MG63 (cell line): ENCODE measurements around the gene REN. TPM values are rescaled to one million over a fixed set of nuclear protein-coding genes. Genes with fewer than 3 reads are reported as not detected.

Experiments used
- DNase-seq: peaks from one replicate; pipeline ENCODE4 v3.0.0-alpha.2; 2020
- H3K27me3 ChIP-seq: fragments of 250-450 bp; sonication (Bioruptor Pico); 2 replicates; pipeline ENCODE4 v1.5.1; 2020; ENCODE audit warnings: mild to moderate bottlenecking, moderate library complexity
- H3K36me3 ChIP-seq: fragments of 250-450 bp; sonication (Bioruptor Pico); 2 replicates; pipeline ENCODE4 v1.5.1; 2020; ENCODE audit warnings: mild to moderate bottlenecking, moderate library complexity
- H3K4me3 ChIP-seq: fragments of 250-450 bp; sonication (Bioruptor Pico); 2 replicates; pipeline ENCODE4 v1.5.1; 2020; ENCODE audit warnings: mild to moderate bottlenecking, moderate library complexity
- H3K9me3 ChIP-seq: fragments of 250-450 bp; sonication (Bioruptor Pico); 2 replicates; pipeline ENCODE4 v1.5.1; 2020; ENCODE audit warnings: mild to moderate bottlenecking, moderate library complexity
- total RNA-seq: library from RNA; depleted of rRNA; stranded (reverse); fragments of >200 nt; shearing (Covaris generic); gene quantifications from 2 replicates; pipeline ENCODE4 v1.2.3, GENCODE V29; 2014; ENCODE audit warnings: low replicate concordance

Gene REN
- total RNA-seq, 1 experiment from 2014 or later = not detected

DNA sequence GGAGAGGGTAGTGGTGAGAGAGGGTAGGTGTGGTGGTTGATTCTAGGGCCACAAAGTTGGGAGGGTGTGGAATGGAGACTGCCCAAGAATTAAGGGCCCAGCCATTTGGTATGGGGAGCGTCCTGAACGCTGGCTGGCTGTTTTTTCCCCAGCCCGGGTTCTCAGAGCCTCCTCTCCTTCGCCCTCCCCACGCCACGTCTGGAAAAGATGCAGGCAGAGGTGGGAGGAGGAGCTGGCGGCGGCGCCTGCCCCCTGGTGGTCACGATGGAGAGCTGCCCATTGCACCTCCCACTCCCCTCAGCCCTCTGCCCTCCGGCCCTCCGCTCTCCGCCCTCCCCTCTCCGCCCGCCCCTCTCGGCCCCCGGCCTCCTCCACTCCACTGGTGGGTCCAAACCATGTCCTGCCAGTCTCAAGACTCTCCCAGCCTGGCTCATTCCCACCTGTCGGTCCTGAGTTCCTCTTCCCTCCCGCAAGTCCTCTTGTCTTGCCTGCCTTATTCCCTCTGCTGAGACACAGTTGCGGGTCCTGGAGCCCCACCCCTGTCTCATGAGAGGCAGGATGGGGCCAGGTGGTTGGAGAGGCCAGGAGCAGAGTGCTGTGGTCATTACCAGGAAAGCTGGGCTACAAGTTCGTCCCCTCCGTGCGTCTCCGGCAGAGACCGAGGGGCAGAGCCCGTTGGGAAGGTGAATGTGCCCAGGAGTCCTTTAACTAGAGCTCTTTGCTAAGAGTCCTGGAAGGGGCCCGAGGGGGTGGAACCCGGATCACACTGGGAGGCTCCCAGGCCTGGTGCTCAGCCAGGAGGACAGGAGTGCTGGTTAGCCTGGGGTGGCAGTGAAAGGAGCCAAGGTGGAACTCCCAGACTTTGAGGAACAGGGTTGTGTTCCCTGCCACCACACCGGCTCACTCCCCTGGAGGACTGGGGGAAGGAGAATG, 36.9 kb downstream of the REN start:
- peak; percentile 60 for DNase-seq
- H3K27me3 ChIP-seq = no peaks in the 10 kb centered on the region
- H3K9me3 ChIP-seq = no peaks in the 10 kb centered on the region
- no peaks in the 10 kb centered on the region for H3K36me3 ChIP-seq
- no peak overlapping the region for H3K4me3 ChIP-seq

DNA sequence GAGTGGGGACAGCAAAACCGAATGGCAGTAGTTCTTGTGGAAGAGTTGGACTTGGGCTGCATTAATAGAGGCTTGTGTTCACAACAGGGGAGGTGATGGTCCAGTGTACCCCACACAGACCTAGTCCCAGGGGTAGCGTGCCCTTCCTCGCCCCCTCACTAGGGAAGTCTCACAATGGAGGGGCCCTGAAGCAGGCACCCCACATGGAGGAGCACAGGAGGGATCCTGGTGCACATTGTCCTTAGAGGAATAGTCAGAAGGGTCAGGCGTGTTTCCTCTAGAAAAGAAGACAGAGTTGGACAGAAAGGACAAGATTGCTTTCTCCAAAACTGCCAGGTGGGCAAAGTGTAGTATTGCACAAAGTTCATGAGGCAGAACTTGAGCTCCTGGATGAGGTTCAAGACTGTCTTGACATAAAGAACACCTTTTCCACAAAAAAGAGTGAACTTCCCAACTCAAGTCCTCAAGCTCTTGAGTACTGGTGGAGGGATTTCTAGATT, 37.6 kb downstream of the REN start:
- Histone ChIP-seq H3K4me3 (no peak overlapping the region), H3K9me3 (no peaks in the 10 kb centered on the region), H3K36me3 (no peaks in the 10 kb centered on the region), H3K27me3 (no peaks in the 10 kb centered on the region)
- DNase-seq = no peak

DNA sequence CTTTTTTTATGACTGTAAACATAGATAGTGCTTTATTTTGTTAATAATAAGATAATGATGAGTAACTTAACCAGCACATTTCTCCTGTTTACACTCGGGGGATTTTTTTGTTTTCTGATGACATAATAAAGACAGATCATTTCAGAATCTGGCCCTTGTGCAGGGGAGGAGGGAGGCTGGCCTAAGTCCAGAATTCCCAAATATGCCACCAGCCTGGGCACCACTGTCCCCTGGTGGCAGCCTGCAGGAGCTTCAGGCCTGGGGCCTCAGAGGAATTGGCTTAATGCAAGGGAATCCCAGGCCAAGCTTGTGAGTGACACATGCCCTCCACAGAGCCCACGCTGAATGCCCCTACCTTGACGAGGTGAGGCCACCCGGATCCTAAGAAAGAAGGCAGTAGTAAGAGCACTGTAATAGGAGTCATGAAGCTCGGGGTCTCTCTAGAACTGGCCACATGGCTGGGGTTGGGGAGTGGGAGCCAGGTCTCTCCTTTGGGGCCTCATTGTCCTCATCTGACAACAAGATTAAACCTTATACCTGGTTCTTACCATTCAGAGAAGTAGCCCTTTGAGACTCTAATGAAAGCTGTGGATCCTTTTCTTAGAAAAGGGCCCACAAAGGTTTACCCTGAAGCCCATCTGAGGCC, 38.4 kb downstream of the REN start:
- Histone ChIP-seq H3K9me3 (no peaks in the 10 kb centered on the region), H3K27me3 (no peaks in the 10 kb centered on the region), H3K36me3 (no peaks in the 10 kb centered on the region), H3K4me3 (no peak overlapping the region)
- peak; percentile 84 for DNase-seq

DNA sequence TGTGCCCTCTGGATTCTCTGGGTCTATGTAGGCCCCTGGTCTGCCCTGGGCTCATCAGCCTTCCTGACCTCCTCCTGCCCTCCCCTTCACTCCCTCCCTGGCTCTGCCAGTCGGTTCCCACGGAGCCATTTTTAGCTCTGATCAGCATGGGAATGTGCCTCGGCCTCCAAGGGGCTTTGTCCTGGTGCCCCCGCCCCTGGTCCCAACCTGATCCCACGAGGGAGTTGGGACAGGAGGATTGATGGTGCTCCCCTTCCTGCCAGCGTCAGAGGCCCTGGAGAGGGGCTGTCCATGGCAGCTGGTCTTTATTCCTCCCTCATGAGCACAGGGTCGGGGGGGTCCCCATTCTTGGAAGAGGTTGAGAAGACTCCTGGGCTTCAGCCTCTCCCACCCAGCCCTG, 39.2 kb downstream of the REN start:
- no peaks in the 10 kb centered on the region for H3K27me3 ChIP-seq
- H3K4me3 ChIP-seq = no peak overlapping the region
- H3K36me3 ChIP-seq = no peaks in the 10 kb centered on the region
- DNase-seq = no peak
- H3K9me3 ChIP-seq = no peaks in the 10 kb centered on the region

DNA sequence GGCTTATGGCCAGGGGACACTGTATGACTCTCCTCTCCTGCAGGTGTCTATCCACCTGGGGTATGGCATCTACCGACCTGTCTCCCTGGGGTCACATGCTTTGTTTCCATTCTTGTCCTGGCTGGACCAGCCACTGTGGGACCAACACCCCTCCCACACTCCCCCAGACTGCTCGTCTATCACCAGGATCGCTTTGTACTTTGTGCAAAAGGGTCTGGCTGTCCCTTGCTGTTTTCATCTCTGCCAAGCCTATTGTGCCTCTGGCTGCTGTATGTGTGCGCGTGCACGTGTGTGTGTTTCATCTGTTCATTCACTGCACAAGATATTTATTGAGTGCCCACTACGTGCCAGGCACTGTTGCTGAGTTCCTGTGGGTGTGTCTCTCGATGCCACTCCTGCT, 39.8 kb downstream of the REN start:
- DNase-seq = no peak
- no peak overlapping the region for H3K4me3 ChIP-seq
- no peaks in the 10 kb centered on the region for H3K9me3 ChIP-seq
- no peaks in the 10 kb centered on the region for H3K27me3 ChIP-seq
- no peaks in the 10 kb centered on the region for H3K36me3 ChIP-seq

DNA sequence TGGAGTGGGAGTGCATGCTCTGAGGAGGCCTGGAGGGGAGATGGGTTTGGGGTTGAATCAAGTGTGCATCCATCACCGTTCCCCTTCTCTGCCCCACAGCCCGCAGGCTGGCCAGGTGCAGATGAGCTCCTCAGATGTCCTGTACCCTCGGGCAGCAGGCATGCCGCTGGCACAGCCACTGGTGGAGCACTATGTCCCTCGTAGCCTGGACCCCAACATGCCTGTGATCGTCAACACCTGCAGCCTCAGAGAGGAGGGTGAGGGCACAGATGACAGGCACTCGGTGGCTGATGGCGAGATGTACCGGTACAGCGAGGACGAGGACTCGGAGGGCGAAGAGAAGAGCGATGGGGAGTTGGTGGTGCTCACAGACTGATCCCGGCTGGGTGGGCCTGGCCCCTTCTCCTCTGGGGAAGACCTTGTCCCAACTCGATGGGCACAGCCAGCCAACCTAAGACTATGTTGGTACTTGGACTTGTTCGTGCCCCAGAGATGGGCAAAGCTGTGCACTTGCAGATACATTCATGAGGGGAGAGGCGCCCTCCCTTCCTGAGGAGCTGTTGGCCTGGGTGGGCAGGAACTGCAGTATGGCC, 40.3 kb downstream of the REN start:
- no peaks in the 10 kb centered on the region for H3K9me3 ChIP-seq
- H3K27me3 ChIP-seq = no peaks in the 10 kb centered on the region
- no peak for DNase-seq
- no peak overlapping the region for H3K4me3 ChIP-seq
- no peaks in the 10 kb centered on the region for H3K36me3 ChIP-seq

DNA sequence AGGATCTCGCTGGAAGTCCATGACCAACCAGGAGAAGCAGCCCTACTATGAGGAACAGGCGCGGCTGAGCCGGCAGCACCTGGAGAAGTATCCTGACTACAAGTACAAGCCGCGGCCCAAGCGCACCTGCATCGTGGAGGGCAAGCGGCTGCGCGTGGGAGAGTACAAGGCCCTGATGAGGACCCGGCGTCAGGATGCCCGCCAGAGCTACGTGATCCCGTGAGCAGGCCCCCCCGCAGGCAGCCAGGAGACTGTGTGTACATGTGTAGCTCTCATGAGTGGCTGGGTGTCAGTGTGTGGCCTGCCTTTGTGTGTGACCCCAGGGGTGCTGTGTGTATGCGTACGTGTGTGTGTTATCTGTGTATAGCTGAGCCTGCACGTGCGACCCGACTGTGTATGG, 41.5 kb downstream of the REN start:
- Histone ChIP-seq H3K9me3 (no peaks in the 10 kb centered on the region), H3K27me3 (no peaks in the 10 kb centered on the region), H3K36me3 (no peaks in the 10 kb centered on the region), H3K4me3 (no peak overlapping the region)
- DNase-seq = no peak

DNA sequence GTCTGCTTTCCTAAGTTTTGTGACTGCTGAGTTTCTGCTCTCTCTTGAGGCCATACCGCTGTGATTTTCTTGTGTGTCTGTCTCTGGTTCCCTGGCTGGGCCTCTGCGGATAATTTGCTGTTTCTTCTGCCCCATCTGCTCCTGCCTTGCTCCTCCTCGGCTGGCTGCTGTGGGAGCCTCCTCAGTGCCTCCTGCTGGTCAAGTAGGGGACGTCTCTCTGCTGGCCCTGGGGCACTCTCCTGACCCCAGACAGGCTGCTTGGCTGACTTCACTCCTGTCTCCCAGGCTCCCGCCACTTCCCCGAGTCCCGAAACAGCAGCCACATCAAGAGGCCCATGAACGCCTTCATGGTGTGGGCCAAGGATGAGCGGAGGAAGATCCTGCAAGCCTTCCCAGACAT, 42.8 kb downstream of the REN start:
- no peaks in the 10 kb centered on the region; the same call in 1 of the 2 replicates for H3K36me3 ChIP-seq
- H3K4me3 ChIP-seq = no peak overlapping the region
- no peaks in the 10 kb centered on the region for H3K9me3 ChIP-seq
- no peaks in the 10 kb centered on the region for H3K27me3 ChIP-seq
- DNase-seq = no peak

DNA sequence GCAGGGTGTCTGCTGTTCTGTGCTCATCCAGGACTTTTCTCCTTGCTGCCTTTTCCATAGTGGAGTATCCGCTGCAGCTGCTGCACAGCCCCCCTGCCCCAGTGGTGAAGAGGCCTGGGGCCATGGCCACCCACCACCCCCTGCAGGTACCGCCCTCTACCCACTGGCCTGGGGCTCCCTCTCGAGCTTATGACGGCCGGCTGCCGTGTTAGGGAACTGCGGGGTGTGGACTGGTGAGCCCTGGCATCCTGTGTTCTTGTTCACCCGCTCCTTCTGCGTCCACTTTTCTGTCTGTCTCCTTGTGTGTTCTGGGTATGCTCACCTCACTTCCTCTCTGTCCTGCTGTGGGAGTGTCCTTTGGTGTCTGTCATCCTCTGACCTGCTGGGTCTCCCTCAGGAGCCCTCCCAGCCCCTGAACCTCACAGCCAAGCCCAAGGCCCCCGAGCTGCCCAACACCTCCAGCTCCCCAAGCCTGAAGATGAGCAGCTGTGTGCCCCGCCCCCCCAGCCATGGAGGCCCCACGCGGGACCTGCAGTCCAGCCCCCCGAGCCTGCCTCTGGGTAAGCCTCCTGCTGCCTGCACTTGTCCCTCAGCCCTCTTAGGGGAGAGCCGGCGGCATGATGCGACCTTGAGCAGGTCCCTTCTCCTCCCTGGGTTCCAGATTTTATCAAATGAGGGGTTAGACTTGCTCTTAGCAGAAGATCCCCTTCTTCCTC, 44.1 kb downstream of the REN start:
- no peak for DNase-seq
- no peaks in the 10 kb centered on the region; the same call in 1 of the 2 replicates for H3K36me3 ChIP-seq
- no peaks in the 10 kb centered on the region for H3K27me3 ChIP-seq
- H3K9me3 ChIP-seq = no peaks in the 10 kb centered on the region
- no peak overlapping the region for H3K4me3 ChIP-seq

DNA sequence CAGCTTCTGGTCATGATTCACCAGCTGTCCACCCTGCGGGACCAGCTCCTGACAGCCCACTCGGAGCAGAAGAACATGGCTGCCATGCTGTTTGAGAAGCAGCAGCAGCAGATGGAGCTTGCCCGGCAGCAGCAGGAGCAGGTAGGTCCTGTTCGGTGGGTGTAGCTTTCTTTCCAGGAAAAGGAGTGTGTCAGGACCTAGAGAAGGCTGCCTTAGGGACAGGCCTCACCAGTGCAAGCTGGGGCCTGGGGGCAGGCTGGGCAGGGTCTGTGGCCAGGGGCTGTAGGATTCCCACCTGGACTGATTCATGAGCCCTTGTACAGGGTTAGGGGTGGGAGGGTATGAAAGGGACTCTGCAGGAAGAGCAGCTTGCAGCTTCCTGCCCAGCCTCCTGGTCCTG, 49.6 kb downstream of the REN start:
- Histone ChIP-seq H3K27me3 (no peaks in the 10 kb centered on the region), H3K4me3 (no peak overlapping the region), H3K9me3 (no peaks in the 10 kb centered on the region), H3K36me3 (no peaks in the 10 kb centered on the region; the same call in 1 of the 2 replicates)
- DNase-seq = no peak

DNA sequence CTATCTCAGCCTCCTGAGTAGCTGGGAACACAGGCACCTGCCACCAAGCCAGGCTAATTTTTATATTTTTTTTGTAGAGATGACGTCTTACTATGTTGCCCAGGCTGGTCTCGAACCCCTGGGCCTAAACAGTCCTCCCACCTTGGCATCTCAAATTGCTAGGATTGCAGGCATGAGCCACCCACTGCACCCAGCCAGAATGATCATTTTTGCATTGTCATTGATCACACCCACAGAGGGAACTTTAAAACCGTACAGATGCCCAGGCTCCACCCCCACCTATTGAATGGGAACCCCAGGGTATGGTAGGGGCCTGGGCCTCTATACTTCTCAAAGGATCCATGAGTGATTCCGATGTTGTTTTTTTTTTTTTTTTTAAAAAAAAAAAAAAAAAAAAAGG, 51.0 kb downstream of the REN start:
- Histone ChIP-seq H3K27me3 (no peaks in the 10 kb centered on the region), H3K4me3 (no peak overlapping the region), H3K9me3 (no peaks in the 10 kb centered on the region), H3K36me3 (no peaks in the 10 kb centered on the region; the same call in 1 of the 2 replicates)
- DNase-seq = no peak

DNA sequence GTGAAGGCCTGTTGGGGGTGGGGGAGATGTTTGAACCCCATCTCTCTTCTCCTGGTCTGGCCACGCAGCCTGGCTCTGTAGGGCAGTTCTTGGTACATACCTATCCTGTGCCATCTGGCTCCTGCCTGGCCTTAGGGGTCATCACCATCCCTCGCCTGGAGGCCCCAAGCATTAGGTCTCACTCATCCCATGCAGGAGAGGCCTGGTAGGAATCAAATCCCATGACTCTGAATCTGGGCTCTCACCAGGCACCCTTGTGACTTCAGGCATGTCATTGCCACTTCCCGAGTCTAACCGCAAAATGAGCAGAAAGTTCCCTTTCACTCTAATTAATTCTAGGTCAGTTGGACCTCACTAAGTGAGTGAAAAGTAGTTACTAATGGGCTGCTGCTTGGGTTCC, 51.5 kb downstream of the REN start:
- Histone ChIP-seq H3K36me3 (no peaks in the 10 kb centered on the region; the same call in 1 of the 2 replicates), H3K9me3 (no peaks in the 10 kb centered on the region), H3K27me3 (no peaks in the 10 kb centered on the region), H3K4me3 (no peak overlapping the region)
- DNase-seq = no peak

DNA sequence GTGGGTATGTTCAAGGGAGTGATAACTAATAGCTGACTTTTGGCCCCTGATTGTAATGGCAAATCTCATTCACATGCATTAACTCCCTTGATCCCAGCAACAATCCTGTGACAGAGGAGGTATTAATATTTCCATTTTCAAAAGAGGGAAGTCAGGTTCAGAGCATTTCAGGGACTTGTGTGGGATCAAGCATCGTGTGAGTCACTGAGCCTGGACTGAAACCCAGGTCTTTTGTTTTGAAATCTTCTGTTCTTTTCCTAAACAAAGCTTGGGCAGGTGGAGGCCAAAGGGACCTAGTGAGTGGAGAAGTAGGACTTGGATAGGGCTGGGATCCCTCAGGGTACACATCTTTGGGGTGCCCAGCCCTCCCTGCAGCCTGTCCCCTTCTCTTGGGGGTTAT, 52.2 kb downstream of the REN start:
- no peak for DNase-seq
- Histone ChIP-seq H3K4me3 (no peak overlapping the region), H3K9me3 (no peaks in the 10 kb centered on the region), H3K27me3 (no peaks in the 10 kb centered on the region), H3K36me3 (no peaks in the 10 kb centered on the region; the same call in 1 of the 2 replicates)

DNA sequence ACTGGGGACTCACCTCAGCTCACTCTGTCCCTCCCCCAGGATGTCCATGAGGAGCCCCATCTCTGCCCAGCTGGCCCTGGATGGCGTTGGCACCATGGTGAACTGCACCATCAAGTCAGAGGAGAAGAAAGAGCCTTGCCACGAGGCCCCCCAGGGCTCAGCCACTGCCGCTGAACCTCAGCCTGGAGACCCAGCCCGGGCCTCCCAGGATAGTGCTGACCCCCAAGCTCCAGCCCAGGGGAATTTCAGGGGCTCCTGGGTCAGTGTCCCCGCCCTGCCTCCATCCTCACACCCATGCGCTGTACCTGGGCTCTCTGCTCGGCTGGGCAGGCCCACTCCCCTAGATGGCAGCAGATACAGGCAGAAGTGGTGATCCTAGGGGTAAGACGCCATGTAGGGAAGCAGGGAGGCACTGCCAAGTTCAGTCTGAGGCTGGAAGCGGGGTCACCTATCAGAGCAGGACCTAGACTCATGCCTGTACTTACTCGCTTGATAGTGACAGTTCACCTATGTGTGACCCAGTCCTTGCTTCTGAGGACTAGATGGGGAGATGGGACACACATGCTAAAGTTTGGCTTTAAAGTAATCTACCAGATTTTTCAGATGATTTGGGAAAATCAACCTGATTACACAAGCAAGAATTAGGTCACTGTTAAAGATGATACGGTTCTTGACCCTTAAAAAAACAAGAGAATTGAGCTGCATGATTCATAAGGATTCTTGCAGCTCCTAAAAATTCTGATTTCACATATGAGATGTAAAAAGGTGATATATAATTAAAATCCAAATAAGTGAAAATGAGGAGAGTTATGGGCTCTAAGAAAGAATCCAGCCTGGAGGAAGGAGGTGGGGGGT, 53.0 kb downstream of the REN start:
- H3K4me3 ChIP-seq = no peak overlapping the region
- H3K27me3 ChIP-seq = no peaks in the 10 kb centered on the region
- DNase-seq = no peak
- H3K9me3 ChIP-seq = no peaks in the 10 kb centered on the region
- H3K36me3 ChIP-seq = no peaks in the 10 kb centered on the region

DNA sequence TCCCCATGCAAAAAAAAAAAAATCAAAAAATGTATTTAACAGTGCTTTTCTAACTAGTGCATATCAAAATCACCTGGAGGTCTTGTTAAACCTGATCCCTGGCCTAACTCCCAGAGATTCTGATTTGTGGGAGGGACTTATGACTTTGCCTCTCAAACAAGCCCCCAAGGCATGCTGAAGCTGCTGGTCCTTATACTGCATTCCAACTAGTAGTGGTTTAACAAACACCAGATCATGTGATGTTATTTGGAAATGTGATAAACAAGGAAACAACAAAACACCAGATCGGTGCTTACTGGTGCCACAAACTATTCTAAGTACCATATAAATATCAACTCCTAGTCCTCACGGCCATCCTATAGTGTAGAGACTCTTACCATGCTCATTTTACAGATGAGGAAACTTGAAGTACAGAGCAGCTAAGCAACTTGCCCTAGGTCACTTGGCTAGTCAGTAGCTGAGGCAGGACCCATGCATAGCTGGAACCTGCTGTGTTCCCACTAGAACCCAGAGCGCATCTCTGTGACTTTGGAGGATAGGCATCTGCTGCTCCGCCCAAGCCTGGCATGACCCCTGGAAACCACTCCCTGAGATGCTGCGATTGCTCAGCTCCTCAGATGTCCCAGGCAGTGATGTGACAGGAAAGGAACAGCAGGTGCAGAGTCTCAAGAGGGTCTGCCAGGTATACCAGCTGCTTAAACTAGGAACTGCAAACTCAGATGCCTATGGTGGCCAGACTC, 55.1 kb downstream of the REN start:
- no peak for DNase-seq
- Histone ChIP-seq H3K36me3 (no peaks in the 10 kb centered on the region), H3K4me3 (no peak overlapping the region), H3K27me3 (no peaks in the 10 kb centered on the region), H3K9me3 (no peaks in the 10 kb centered on the region)
